NCI-H510A treated with DMSO at 0.1 percent for 48 hours (cell line): ENCODE data around the gene IFNLR1.

Experiments used
- DNase-seq: peaks from one replicate; lab custom pipeline; 2025; lab: John Stamatoyannopoulos, UW

IFNLR1 gene

DNA sequence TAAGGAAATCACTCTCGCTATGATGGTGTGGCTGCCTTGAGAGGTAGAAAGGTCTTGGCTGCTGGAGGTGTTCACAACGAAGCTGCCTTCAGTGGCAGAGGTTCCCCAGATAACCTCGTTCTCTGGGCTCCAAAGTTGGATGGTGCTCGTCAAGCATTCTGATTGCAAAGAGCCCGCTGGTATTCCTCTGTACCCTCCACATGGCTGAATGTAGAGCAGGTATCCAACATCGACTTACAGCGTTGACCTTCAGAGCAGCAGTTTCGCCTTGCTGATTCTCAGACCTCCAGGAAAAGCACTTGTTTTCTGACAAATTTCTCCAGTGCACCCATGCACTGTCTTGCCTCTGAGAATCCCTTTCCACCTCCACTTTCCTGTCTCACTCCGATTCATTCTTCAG is 39.9 kb downstream of the IFNLR1 start:
- DNase-seq: no peak

DNA sequence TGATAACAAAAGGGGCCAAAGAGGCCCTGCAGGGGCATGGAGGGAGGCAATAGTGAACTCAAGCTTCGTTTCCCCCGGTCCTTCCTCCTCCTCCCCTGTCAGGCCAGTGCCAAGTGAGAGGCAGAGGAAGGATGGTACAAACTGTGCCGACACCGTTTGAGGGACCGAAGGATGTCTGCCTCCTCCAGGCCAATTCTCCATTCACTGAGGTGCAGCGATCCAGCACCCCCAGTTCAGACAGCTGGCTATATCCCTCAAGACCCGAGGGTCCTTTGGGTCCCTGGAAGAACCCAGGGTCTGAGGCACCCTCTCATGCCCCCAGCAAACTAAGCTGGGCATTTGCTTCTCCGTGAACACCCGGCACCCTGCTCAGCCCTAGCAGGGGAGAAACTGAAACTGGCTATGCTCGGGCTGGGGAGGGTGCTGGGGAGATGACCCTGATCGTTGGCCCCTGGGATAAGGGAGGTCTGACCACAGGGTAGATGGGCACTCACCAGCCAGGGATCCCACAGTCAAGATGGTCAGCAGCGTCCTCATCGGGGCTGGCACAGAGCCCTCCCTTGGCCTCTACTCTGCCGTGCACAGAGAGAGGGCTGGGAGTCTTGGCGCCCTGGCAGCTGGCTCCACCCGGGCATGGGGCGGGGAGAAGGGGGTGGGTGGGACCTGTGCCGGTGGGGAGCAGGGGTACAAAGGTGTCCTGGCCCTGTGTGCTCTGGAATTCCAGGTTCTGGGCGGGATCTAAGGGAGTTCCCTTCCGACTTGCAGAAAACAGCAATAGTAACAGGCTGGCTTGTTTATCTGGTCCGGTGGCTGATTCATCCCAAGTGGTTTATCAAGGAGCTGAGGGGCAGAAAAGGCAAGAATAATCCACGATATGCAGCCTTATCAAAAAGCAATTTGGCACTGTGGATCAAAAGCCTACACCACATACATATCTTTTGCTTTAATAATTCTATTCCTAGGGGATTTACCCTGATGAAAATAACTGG is 44.2 kb downstream of the IFNLR1 start, which contains the start of gene IL22RA1:
Gene IL22RA1 (minus strand): TSS at position 595 of the 989 bp plus-strand sequence. CDS start 58 bp downstream, at position 537.
- DNase-seq: peak; percentile 39

DNA sequence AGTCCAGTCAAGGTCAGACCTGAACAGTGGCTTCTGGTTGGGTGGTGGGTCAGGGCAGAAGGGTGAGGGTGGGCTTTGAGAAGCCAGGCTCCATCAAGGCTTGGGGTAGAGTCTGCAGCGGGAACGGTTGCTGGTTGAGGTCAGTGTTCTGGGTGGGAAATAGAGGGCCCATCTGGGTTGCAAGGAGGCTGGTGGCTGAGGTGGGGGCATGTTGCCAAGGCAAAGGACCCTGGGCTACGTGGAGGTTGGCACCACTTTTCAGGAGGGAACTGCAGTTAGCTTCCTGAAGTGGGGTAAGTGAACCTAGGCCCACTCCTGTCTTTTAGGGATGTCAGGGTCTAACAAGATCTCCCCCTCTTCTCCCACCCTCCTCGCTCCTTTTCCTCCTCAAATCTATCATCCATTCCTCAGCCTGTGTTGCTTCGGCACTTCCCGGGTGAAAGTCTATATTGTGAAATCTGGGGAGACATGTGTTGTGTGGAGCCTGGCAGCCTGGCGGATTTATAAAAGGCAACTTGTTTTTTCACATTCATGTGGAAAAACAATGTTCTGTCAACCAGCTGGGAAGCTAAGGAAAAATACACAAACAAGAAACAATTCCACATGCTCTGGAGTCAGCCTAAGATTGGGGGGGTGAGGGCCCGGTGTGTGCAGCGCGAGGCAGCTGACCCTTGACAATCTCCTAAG is 45.6 kb downstream of the IFNLR1 start:
- no peak for DNase-seq

DNA sequence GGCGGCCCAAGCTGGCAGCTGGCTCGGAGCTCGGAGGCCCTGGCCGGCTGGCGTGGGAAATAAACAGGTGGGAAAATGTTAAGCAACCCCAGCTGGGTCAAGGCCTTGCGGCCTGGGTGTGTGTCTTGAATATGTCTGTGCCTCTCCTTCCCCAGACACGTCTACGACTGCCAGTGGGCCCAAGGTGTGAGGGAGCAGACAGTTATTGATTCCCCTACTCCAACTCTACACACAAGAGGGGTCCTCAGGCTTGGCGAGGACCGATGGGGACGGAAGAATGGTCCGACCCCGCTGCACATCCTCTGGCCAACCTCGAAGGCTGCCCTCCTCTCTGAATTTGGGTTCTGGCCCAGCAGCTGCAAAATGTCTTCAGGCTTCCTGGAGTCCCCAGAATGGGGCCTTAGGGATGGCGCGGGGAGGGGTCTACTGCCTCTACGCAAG is 46.3 kb downstream of the IFNLR1 start:
- no peak for DNase-seq

DNA sequence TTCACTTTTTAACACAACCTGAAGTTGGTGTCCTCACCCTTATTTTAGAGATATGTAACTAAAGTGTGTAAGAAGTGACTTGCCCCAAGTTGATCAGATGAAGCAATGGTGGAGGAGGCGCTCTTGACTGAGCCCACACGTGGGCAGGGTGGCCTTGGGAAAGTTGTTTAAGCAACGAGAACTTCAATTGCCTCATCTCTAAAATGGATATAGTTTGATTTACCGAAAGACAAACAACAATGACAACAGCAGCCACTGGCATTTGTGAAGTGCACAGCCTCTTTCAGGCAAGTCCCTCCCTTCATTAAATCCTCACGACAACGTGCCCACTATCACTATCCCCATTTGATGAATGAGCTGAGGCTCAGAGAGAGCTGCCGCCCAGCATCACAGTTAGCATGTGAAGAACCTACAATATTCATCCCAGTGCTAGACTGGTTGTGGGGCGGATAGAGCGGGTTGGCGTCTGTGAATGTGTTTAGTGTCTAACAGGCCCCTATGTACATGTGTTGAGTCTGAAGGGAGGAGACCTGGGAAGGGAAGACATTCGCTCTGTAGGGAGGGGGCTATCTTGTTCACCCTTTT is 47.2 kb downstream of the IFNLR1 start:
- DNase-seq: no peak

DNA sequence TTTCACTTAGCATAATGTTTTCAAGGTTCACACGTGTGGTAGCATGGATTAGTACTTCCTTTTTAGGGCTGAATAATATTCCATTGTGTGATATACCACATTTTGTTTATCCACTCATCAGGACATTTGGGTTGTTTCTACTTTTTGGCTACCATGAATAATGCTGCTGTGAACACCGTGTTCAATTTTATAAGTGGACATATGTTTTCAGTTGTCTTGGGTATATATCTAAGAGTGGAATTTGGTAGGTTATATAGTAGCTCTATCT is 47.9 kb downstream of the IFNLR1 start:
- DNase-seq: no peak

DNA sequence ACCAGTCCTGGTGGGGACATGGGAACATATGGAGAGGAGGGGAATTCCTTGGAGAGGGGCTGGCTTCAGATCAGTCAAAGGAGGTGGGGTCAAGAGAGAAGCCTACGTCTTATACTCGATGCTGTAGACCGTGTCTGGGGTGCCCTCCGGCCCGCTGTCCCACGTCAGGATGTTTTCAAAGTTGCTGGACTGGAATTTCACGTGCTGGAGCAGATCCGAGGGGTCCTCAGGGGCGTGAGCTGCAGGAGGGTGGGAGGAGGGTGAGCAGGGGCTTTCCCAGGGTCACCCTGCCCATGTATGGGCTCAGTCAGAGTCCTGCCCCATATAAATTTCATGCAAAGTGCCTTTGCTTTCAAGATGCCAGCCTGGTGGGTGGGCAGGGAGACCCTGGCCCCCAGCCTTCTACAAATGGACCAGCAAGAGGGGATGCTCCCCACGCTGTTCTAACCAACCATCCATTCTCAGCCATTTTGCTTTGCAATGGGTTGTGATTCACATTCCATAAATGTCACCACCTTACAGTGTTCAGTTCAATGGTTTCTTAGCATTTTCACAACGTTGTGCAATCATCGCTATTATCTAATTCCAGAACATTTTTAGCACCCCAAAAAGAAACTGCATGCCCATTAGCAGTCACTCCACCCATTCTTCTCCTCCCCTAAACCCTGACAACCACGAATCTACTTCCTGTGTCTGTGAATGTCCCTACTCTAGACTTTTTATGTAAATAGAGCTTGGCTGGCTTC is 48.4 kb downstream of the IFNLR1 start:
- no peak for DNase-seq

DNA sequence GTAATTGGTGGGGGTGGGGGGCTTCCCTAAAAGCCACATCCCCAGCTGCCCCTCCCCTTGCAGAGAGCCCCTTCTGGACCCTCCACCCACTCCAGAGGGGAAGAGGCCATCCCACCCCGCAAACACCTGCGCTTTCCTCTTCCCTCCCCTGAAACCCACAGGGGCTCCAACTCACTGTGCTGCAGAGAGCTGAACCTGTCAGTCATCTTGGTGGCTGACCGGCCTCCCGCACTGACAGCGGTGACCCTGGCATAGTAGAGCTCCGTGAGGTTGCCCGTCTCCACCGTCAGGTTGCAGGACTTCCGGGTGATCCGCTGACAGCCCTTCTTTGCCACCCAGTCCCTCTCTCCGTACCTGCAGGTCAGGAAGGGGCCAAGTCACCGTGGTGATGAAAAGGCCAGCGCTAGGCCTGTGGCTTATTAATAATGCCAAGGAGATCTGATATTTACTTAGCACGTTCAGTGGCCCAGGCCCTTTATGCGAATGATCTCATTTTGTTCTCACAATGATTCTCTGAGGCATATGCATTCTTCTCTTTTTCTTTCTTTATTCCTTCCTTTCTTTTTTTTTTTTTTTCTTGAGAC is 50.0 kb downstream of the IFNLR1 start:
- no peak for DNase-seq

DNA sequence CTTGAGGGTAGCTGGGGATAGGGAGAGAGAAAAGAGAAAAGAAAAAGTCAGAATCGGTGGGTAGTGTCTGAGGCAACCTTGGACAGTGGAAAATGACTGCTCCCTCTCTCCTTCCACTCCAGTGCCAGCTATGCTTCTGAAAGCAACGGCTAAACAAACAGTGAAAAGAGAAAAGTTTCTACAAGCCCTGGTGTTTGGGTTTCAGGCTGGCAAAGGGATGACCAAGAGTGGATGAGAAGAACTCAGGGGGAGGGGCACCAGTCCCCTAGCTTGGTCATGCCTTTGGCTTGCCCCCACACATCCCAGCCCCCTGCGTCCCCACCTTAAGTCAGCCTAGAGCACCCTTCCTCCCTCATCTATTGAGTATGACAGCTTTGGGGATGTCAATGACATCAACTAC is 52.7 kb downstream of the IFNLR1 start:
- DNase-seq: no peak

DNA sequence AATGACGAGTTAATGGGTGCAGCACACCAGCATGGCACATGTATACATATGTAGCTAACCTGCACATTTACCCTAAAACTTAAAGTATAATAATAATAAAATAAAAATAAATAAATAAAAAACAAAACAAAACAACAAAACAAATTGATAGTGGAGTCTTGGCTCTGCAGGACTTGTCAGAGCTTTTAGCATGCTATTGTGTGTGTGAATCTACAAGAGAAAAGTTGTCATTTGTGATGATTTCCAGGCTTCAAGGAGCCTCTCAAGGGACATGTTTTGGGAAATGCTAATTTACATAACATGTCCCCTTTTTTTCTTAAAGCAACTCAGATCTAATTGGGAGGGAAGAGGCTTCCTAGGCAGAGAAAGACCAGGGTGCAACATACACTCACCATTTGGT is 53.3 kb downstream of the IFNLR1 start:
- DNase-seq: no peak

DNA sequence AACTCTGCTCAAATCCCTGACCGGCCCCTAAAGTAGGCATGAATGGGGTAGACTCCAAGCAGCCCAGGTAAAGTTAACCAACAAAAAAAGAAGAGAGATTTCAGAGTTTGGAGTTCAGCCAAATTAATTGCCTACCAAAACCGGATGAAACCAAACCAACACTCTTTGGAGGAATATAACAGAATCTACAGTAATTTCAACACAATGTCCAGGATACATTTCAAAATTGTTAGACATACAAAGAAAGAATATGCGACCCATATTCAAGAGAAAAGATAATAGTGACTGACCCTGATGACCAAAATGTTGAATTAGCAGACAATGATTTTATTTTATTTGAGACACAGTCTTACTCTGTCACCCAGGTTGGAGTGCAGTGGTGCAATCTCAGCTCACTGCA is 56.7 kb downstream of the IFNLR1 start:
- no peak for DNase-seq

DNA sequence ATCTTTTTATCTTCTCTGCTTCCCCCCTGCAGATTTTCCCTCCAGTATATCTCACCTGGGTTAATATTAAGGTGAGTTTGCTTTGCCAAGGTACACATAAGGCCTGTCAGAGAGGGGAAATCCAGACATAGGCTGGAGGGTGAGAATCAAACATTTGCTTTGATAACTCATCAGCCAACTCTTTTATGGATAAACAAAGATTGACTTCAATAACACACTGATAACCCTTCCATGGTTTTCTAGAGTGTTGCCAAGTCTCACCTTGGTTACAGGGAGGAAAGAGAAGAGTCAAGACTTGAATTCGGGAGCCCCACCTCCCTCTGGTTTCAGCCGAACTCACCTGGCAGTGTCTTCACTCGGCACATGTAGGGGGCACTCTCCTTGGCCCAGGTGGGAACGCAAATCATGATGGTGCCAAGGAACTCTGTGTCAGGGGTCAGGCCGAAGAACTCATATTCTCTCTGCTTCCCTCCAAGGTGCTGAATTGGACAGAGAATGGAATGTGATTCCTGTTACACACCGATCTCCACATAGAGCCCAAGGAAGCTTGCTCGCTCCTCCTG is 59.2 kb downstream of the IFNLR1 start:
- DNase-seq: no peak

DNA sequence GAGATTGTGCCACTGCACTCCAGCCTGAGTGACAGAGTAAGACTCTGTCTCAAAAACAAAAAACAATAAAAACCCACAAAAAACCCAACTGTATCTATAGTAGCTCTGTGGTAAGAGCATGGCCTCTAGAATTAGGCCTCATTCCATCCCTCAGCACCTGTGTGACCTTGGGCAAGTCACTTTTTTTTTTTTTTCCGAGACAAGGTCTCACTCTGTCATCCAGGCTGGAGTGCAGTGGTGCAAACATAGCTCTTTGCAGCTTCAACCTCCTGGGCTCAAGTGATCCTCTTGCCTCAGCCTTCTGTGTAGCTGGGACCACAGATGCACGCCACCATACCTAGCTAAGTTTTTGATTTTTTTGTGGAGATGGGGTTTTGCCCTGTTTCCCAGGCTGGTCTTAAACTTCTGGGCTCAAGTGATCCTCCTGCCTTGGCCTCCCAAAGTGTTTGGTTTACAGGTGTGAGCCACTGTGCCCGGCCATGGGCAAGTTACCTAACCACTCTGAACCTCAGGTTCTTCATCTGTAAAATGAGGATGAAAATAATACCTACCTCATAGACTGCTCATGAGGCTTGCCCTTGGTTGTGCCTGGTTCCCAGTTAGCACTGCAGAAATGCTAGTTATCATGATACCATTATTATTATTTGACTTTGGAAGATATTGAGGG is 59.8 kb downstream of the IFNLR1 start:
- no peak for DNase-seq

DNA sequence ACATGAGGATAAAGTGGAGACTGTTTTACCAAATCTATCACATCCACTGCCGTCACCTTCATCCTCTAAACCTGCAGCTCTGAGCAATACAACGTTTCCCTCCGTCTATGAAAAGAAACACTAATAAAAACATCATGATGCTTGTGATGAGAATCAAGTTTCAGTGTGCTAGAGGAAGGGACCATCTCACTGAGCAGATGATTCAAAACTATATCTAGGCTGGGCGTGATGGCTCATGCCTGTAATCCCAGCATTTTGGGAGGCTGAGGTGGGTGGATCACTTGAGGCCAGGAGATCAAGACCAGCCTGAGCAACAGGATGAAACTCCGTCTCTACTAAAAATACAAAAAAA is 60.4 kb downstream of the IFNLR1 start:
- no peak for DNase-seq

DNA sequence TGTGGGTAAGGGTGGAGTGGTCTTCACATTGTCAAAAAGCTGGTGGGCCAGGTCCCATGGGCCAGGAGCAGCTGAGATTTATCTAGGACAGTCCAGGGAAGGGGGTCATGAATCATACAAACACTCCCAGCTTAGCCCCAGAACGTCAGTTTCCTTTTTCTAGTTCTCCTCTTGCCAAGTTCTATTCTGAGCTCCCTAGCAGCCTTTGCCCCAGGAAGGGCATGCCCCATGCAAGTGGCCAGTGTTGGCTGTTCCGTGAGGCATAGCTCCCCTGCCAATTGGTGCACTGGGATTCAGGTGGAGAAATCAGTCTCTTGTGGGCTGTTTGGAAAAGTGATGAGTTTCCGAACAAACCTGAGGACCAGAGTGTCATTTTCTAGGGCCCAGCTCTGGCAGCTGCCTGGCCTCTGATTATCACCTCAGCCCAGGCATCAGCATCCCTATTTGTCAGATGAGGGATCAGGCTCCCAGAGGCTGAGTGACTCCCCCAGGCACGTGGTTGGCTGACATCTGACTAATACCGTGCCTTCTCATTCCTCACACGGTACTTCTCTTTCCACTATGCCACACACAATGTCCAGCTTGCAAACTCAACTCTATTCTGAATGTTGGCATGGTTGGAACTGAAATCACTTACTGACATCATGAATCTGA is 60.9 kb downstream of the IFNLR1 start:
- no peak for DNase-seq

DNA sequence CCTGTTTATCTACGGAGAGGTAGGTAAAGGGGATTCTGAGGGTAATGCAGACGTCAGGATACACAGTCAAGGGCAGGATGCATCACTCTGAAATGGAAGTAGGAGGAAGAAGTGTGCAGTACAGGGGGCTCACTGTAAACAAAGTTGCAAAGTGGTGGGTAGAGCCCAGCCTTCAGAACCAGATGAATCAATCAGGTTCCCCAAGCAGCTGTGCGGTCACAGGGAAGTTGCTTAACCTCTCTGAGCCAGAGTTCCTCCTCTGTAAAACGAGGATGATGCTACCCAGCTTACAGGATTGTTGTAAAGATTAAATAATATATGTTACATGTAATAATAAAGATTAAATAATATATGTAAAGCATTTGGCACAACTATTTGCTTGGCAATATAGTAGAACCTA is 61.6 kb downstream of the IFNLR1 start:
- DNase-seq: no peak

DNA sequence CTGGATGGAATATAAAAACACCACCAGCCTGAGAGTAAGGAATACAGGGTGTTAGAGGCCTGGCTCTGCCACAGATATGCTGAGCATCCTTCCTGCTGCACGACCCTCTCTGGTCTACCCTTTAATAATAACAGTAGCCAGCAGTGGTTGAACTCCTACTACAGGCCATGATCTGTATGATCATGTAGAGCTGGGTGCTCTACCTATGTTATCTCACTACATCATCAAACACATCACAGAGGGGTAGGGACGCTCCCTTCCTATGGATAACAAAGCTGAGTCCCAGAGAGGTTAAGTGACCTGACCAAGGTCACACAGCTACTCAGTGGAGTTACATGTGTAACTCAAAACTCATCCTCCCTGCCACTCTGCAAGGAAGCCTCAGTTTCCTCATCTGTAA is 62.1 kb downstream of the IFNLR1 start:
- no peak for DNase-seq

DNA sequence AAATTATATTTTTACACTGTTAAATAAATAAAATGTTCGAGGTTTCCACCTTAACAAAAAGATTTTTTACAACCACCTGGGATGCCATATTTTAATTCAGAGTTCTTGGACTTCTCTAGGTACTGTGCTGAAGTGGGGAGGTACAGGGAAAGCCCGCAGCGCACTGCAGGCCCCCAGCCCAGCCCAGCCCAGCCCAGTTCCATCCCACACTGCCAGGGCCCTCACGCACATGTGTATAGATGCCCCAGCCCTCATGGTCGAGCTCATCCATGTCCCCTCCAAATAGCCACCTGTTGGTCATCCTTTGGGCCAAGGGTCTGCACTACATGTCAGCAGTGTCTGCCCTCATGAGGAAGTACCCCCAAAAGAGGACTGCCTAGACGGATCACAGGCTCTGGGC is 63.5 kb downstream of the IFNLR1 start:
- no peak for DNase-seq

DNA sequence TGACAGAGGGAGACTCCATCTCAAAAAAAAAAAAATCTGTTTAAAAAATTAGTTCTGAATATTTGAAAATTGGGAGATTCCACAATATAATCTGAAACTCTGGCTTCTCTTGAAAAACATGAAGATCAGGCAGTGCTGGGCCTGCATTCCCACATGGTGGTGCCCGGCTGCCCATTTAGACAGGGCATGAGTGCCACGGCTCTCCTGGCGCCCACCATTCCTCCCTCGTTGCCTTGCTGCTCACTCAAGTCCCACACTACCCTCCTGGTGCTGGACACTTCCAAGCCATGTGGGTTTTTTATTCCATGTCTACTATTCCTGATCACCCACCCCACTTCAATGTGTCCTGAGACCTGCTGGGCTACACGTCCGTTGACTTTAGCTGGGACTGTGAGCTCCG is 64.3 kb downstream of the IFNLR1 start:
- no peak for DNase-seq

DNA sequence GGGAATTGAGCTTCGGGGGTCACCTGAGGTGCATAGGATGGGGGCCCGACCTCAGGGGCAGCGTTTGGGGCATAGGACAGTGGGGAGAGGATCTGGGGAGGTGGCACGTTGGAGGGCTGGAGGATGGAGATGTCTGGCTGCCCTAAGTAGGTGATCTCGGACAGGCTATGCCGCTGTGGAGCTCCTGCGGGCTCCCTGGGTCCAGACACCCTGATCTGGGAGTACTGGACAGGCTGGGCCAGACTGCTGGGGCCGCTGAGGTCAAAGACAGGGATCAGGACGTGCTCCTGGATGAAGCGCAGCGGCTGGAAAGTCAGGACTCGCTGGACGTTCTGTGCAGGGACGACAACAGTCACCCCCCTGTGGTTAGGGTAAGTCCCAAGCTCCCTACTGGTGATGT is 65.7 kb downstream of the IFNLR1 start:
- DNase-seq: no peak

DNA sequence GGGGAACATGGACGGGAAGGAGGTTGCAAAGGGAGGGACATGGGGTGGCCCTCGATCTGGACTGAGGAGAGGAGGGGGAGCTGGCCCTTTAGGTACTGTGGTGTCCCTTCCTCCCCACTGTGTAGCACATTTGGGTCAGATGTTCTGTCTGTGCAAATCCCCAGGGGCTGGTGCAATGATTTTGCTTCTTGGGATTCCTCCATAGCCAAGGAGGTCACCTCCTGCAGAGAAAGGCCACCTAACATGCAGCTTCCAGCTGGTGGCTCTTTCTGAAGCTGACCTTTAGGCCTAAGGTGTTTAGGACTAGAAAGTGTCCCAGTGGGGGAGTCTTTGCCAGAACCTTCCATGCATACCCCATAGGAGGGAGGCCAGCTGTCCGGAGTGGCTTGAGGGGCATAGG is 66.1 kb downstream of the IFNLR1 start:
- DNase-seq: no peak
